Mesangial cell (primary cell): ENCODE measurements around the gene GPR160. TPM values are rescaled to one million over a fixed set of nuclear protein-coding genes. Genes with fewer than 3 reads are reported as not detected.

ENCODE experiments used
- total RNA-seq: library from RNA; depleted of rRNA; stranded (reverse); fragments of >200 nt; gene quantifications from 2 replicates; pipeline ENCODE4 v1.2.3, GENCODE V29; 2015

GPR160 gene, protein sequence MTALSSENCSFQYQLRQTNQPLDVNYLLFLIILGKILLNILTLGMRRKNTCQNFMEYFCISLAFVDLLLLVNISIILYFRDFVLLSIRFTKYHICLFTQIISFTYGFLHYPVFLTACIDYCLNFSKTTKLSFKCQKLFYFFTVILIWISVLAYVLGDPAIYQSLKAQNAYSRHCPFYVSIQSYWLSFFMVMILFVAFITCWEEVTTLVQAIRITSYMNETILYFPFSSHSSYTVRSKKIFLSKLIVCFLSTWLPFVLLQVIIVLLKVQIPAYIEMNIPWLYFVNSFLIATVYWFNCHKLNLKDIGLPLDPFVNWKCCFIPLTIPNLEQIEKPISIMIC
- 1.5 and 1.6 TPM in 2 replicates for total RNA-seq

DNA sequence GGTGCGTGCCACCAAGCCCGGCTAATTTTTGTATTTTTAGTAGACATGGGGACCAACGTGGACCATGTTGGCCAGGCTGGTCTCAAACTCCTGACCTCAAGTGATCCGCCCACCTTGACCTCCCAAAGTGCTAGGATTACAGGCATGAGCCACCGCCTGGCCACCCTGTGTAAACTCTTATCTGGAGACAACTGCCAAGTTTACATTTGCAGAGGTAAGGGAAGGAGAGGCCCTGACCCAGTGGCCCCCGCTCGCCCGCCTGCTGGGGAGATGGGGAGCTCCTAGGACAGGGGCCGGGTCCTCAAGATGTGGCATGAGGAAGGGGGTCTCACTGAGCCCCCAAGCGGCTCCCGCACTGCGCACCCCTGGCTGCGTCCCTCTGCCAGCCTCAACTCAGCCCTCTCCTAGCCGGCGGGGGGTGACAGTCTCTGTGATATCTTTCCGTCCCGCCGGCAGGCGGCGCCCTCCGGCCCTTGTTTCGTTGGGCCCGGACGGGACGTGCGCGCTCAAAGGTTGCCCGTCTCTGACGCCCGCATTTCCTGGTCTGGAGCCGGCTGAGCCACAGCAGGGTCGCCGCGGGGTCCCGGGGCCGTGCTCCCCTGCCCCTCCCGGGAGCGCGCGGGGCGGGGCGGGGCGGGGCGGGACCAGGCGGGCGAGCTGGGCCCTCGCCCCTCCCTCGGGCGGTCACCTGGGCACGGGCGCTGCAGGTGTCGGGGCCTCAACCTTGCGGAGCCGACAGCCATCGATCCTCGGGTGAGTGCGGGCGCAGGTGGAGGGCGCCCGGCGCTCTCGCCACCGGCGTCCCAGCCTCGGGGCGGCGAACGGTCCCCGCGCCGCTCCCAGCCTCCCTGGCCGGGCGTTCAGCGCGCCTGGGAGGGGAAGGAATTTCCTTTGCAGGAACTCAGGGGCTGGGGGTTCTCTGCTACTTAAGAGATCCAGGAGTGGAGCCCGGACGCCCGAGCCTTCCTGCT, at the start of gene GPR160:
GPR160 (plus strand) TSS at position 533 of the 971 bp plus-strand sequence. CDS start 45,978 bp downstream, outside the sequence.

Other genes starting within 250 kb of the GPR160 start
- gene LRRIQ4, start 225.1 kb upstream of the GPR160 start, total RNA-seq, result not detected in 2 replicates
- gene LRRC34, start 225.1 kb upstream of the GPR160 start, total RNA-seq, result 1.1 and 4.6 TPM in 2 replicates
- gene LRRC31, start 168.1 kb upstream of the GPR160 start, total RNA-seq, result not detected in 2 replicates
- not detected in 2 replicates for gene SAMD7, start 126.4 kb upstream of the GPR160 start, total RNA-seq
- gene SEC62, start 71.2 kb upstream of the GPR160 start, total RNA-seq, result 12.1 and 14.6 TPM in 2 replicates
- 18.5 and 24.0 TPM in 2 replicates for gene PHC3, start 143.7 kb downstream of the GPR160 start, total RNA-seq
- 31.1 and 48.2 TPM in 2 replicates for gene PRKCI, start 184.4 kb downstream of the GPR160 start, total RNA-seq